ENCODE results near the gene HSDL2.
"Not testable (repeated sequence)": the region's sequence is repeated elsewhere in the genome, so short reads cannot be mapped to it uniquely, and the experiment has no call there.

HSDL2 gene

GRCh38 chr9:112401175-112401815 is 21.4 kb downstream of the HSDL2 start:
- DNase-seq: no peak

- no peak for DNase-seq
Measured at GRCh38 chr9:112403614-112404201, 23.8 kb downstream of the HSDL2 start.

- no peak for DNase-seq
Measured at GRCh38 chr9:112404508-112404932, 24.6 kb downstream of the HSDL2 start.

- DNase-seq: no peak
Measured at GRCh38 chr9:112408275-112408674, 28.4 kb downstream of the HSDL2 start.

- no peak for DNase-seq
Measured at GRCh38 chr9:112408819-112409218, 28.9 kb downstream of the HSDL2 start.

- DNase-seq: no peak
Measured at GRCh38 chr9:112409758-112410157, 29.9 kb downstream of the HSDL2 start.

GRCh38 chr9:112411626-112412027 is 31.7 kb downstream of the HSDL2 start:
- DNase-seq: no peak

GRCh38 chr9:112413728-112414127 is 33.8 kb downstream of the HSDL2 start:
- DNase-seq: not testable (repeated sequence)

- no peak for DNase-seq
Measured at GRCh38 chr9:112420208-112420607, 40.3 kb downstream of the HSDL2 start.

GRCh38 chr9:112421771-112422222 is 41.9 kb downstream of the HSDL2 start:
- no peak for DNase-seq

GRCh38 chr9:112422417-112423148 is 42.7 kb downstream of the HSDL2 start:
- DNase-seq: no peak

- DNase-seq: no peak
Measured at GRCh38 chr9:112430006-112430522, 50.2 kb downstream of the HSDL2 start.

GRCh38 chr9:112433499-112434392 is 53.8 kb downstream of the HSDL2 start:
- no peak for DNase-seq

GRCh38 chr9:112434487-112434886 is 54.6 kb downstream of the HSDL2 start:
- no peak for DNase-seq

- DNase-seq: no peak
Measured at GRCh38 chr9:112437406-112437805, 57.5 kb downstream of the HSDL2 start.

- DNase-seq: no peak
Measured at GRCh38 chr9:112439171-112439570, 59.3 kb downstream of the HSDL2 start.

- no peak for DNase-seq
Measured at GRCh38 chr9:112439825-112440224, 59.9 kb downstream of the HSDL2 start.

GRCh38 chr9:112443200-112443599 is 63.3 kb downstream of the HSDL2 start:
- no peak for DNase-seq

GRCh38 chr9:112443636-112444035 is 63.7 kb downstream of the HSDL2 start:
- no peak for DNase-seq

- no peak for DNase-seq
Measured at GRCh38 chr9:112445196-112445595, 65.3 kb downstream of the HSDL2 start.

- DNase-seq: no peak
Measured at GRCh38 chr9:112446080-112446479, 66.2 kb downstream of the HSDL2 start.

- no peak for DNase-seq
Measured at GRCh38 chr9:112446526-112446925, 66.6 kb downstream of the HSDL2 start.

GRCh38 chr9:112447283-112447761 is 67.4 kb downstream of the HSDL2 start:
- DNase-seq: no peak

All from T1000 (cell line).